Measurements from ENCODE around the gene CNTFR.

The CNTFR gene

DNA sequence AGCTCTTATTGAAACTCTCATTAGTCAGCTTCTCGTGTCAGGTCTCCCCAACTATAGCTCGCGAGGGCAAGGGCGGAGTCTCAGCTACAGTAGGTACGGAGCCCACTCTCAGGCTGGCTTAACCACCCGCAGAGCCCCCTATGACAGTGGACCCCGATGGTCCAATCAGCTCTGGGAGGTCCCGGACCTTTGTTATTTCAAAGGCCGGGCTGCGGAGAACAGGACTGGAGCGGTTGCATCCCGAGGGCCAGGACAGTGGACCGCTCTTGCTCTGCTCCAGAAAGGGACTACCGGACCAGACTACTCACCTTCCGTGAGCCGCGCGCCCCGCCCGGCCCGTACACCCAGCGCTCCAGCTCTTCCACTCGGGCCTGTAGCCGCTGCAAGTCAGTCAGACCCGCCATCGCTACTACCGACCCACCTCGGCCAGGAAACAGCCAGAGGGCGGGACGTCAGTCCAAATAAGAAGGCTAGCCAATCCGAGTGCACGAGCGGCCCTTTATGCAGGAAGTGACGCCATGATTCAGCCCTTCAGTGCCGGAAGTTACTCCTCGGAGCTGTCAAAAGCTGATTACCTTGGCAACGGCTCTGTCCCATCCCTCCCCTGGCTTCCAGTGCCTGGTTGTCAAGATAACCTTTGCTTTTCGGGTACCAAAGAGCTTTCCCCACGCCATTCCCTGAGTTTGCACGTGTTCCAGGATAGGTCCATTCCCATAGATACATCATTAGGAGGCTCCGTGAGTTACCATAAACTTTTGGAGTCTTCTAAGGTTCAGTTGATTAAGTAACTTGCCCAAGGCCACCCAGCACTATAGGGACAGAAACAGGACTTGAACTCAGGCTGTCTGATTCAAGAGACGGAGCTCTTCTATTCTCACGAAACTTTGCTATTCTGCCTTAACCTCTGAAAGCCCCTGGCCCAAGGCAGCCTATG, 30.8 kb upstream of the CNTFR start, which contains the start of gene DCTN3:
Gene DCTN3 (minus strand): TSS at position 435 of the 934 bp plus-strand sequence. CDS start 31 bp downstream, at position 404.
- peak; percentile 95 for DNase-seq

DNA sequence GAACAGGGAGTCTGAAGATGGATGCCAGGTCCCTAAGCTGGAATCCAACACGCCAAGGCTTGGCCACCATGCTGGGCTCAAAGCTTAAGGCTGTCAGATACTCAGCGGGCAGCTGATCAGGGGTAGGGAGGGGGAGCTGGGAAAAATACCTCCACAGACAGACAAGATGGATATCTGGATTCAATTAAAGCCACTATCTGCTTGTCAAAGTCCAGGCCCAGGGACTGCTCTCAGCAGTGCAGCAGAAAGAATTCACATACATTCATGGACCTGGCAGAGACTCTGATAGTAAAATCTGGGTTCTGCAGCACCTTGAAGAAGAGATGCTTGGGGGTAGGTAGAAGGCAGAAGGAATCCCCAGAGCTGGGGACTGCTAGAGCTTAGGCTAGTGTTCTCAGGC, 25.6 kb upstream of the CNTFR start:
- no peak for DNase-seq

DNA sequence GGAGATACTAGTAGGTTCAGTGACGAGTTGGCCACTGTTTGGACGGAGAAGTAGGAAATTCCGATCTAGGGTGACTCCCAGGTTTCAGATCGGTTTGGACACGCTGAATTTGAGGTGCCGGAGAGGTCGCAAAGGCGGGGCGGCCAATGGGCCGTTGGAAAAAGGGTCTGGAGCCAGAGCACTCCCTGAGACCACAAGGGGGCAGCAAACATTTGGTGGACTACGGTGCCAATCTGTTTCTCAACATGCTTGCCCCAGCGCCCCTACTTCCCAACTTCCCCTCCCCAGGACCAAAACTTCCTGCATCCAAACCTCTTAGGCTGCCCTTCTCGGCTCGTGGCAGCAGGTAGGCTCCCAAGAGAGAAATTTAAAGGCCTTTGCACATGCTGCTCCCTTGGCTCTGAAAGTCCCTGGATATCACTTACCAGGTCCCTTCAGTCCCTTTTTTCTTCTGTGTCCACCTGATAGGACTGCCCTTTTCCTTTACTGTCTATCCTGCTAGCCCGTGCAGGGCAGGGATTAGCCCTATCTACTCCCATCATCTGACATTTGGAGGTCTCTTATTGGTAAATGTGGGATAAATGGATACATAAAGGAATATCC, 23.4 kb upstream of the CNTFR start:
- peak; percentile 83 for DNase-seq

DNA sequence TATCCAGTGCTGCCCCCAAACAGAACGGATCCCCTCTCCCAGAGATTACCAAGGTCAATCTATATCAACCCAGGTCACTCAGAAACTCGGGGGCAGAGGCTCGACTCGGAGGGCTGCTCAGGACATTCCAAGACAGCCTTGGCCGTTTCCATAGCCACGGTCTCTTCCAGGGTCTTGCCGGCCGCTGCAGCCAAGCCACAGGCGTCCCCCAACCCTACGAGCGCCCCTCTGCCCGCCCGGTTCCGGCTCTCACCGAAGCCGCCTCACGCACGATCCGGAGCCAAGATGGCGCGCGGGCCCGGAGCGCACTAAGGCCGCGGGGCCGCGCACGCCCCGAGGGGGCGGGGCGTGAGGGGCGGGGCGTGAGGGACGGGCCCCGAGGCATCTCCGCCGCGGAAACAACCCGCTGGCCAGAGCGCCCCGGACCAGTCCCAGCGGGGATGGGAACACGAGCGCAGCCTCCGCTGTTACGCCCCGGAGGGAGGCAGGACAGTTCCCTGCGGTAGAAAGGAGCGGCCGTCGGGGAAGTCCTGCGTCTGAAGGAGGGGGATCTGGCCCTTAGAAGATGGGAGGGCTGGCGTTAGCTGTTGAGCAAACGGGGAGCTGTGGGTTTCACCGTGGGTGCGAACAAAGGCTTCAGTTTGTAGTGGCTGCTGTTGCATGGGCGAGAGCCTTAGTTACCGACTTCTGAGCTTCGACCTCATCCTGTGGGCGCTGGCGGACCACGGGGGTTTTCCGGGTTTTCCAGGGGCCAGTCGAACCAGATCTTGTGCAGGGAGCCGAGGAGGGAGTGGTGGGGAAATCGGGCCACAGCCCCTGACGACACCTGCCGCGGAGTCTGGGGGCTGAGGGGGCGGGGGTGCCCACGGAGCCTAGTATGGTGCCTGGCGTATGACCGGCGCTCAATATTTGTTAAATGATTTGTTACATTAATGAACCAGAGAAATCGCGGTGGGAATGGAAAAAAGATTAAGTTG, 22.6 kb upstream of the CNTFR start, which contains the start of gene RPP25L:
Gene RPP25L (minus strand): TSS at position 287 of the 977 bp plus-strand sequence. CDS start 801 bp downstream, outside the sequence.
- peak; percentile 93 for DNase-seq

DNA sequence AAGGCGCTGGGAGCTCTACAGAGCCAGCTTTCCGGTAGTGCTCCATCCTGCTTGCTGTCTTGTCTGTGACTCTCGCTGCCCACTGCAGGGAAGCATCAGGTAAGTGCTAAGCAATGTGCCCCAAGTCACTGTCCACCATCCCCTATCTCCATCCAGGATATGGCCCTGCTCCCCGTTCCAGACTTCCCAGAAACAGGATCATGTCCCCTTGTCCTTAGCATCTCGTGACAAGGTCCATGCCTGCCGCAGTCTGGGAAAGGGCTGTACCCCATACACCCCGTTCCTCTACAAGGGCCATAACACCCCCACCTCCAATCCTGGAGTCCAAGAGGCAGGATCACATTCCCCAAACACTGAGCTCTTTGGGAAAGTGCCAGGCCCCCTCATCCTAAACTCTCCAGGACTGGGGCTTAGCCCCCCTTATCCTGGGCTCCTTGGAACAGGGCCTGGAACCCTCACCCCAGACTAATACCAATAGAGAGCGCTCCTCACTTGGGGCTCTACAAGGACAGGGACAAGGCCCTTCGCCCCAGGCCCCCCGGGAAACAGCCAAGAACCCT, 21.8 kb upstream of the CNTFR start:
- no peak for DNase-seq

DNA sequence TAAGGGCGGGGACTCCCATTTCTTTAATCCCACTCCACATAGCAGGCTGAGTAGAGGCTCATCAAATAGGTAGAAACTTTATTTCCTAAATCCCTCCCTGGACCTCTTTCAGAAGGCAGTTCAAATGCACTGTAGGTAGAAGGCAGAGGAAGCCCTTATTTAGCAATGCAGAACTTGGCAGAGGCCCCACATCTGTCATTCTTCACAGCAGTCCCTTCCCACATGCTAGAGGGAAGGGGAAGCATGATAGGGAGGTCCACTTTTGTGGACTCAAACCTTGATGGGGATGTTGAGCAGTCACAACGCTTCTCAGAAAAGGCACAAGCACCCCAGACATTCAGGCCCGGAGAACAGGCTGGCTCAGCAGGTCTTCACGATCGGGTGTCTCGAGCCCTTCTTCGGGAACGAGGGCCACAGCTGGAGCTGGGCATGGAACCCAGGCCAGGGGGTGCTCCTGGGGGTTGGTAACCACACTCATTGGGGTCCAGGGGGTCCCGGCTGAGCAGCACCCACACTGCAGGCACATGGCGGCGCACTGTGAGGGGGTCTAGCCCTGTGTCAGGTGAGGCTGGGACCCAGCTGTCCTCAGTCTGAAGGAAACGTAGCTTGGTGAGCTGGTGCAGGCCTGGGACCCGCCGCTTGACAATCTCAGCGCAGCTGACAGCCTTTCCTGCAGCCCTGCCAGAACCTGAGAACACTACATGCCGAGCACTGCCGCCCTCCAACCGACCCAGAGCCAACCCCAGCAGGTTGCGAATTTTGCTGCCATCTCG, 21.1 kb upstream of the CNTFR start:
- no peak for DNase-seq

DNA sequence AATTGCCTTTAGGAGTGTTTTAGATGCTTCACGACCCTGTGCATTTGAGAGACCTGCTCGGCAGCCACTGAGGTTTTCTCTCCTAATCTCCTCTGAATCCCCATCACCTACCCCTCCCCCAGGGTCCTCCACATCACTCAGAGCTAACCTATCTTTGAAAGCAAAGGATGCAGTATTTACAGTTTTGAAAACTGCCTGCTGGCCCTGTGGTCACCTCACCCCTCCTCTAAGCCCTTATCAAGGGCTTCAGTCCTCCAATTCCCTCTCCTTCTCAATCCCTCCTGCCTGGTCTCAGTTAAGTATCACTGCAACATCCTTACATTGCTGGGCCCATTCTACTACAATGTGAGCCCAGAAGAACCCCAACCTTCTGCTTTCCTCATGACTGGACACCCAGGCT, 17.8 kb upstream of the CNTFR start:
- DNase-seq: no peak

DNA sequence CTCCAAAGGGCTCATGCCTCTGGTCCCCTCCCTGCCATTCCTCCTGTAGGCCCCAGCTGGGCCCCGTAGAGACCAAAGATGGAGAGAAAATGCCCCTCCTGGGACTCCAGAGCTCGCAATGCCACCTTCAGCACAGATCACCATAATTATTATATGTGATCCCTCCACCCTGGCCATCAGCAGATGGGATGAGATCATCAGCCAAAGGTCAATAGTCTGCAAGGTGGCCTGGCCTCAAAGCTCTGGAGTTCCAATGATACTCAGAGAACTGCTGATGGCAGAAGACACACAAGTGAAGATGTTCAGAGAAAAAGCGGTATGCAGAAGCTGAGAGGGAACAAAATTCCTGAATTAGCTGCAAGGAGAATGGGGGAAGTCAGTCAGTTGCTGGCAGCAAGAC, 17.4 kb upstream of the CNTFR start:
- no peak for DNase-seq

DNA sequence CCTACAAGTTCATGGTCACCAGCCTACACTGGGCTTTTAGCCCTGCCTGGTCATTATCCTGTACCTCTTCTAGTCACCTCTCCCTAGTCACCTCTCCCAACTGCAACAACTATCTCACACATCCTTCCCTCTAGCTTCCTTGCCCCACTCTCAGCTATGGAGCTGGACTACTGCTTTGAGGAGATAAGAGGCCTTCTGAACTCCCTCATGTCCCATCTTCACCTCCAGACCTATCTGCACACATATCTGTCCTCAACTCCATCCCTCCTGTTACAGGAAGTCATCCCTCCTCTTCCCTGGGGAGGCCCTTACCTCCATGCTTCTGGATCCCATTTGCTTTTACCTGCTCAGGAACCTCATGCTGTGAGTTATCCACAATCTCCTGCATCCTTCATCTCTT, 16.7 kb upstream of the CNTFR start:
- DNase-seq: no peak

DNA sequence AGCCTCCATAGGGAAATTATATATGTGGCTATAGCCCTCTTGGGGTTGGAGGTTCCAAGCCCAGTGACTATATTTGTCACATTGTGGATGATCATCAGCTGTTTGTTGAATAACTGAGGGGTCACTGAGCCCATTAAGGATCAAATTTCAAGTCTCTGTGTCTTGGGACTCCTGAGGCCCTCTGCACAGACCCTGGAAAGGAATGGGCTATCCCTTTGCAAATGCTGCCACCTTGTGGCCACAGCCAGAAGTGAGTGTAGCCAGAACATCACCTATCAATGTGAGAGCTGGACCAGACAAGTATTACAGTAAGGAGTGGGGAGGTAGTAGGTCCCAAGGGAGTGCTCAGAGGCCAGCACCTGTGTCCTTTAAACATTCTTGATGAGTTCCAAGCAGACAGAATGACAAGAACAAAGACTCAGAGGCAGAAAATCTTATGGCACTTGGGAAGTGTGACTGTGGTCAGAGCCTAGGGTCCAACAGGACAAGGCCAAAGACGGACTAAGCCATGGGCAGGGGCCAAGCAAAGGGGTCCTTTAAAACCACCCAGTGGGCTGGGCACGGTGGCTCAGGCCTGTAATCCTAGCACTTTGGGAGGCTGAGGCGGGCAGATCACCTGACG, 14.2 kb upstream of the CNTFR start:
- peak; percentile 84 for DNase-seq

DNA sequence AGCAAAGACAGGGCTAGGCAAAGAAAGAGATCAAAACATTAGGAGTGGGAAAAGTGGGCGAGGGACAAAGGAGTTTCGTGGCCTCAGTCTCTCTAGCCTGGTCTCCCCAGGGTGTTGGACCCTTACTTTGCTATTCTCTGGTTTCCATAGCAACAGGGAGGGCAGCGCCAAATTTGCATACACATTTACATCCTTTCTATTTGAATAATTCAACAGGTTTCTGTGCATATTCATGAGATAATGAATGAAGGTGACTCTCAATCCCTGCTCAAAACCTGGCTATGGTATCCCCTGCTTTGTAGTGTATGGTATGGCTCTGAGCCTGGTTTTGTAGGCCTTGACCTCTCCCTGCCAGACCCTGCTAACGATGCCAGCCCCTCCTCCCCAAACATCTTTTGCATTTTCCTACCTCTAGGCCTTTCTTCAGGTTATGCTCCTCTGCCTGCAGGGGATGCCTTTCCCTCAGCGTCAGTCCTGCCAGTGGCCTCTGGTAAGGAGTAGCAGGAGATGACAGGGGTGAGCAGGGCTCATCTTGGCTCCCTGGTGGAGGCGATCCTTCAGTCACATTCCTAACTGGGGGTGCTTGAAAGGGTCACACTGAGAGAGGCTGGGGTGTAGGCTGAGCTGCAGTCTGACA, 12.5 kb upstream of the CNTFR start:
- DNase-seq: no peak

DNA sequence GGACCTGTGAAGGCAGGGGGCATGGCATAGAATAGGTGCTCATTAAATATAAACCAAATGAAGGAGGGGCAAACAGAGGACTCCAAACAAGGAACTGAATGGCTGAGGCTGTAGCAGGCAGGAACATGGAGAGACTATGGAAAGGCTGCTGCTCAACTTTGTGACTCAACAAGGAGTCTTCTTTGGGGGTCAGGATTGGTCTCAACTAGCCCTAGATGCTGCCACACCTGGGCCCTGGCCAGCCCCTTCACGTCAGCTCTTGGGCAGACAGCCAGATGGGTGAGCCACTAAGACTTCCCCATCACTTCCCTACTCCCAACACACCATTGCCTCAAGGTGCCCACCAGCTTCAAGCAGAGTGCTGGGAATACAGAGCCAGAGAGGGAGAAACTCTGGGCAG, 11.4 kb upstream of the CNTFR start:
- no peak for DNase-seq

DNA sequence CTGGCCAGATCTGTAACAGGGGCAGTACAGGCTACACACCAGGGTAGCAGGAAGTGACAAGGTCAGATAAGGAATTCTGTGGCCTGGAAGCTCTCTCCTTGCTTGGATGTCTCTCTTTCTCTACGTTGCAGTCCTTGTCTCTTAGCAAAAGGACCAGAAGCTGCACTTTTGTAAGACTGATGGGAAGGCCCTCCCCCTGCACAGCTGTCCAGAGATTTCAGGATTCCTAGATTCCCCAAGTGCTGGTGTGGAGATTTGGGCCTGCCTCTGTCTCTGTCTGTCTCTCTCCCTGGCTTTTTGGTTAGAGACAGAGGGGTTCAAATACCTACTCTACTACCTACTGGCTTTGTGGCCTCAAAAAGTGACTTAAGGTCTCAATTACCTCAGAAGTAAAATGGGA, 10.0 kb upstream of the CNTFR start:
- DNase-seq: no peak

DNA sequence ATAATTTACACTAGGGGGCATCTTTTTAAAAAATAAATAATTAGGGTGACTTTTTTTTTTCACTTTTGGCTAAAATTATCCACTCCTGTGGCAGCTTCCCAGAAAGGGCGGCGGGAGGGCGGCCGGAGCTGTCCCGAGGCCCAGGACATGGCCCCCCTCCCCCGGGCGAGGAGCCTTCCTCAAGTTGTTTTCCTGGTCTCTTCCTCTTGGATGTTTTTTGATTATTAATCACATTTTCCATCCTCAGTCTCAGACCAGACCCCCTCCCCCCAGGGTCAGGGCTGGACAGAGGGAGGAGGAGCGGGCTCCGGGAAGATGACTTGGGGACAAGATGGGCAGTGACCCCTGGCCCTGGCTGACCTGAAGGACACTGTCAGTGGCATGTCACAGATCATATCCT, 4.7 kb upstream of the CNTFR start:
- DNase-seq: no peak

DNA sequence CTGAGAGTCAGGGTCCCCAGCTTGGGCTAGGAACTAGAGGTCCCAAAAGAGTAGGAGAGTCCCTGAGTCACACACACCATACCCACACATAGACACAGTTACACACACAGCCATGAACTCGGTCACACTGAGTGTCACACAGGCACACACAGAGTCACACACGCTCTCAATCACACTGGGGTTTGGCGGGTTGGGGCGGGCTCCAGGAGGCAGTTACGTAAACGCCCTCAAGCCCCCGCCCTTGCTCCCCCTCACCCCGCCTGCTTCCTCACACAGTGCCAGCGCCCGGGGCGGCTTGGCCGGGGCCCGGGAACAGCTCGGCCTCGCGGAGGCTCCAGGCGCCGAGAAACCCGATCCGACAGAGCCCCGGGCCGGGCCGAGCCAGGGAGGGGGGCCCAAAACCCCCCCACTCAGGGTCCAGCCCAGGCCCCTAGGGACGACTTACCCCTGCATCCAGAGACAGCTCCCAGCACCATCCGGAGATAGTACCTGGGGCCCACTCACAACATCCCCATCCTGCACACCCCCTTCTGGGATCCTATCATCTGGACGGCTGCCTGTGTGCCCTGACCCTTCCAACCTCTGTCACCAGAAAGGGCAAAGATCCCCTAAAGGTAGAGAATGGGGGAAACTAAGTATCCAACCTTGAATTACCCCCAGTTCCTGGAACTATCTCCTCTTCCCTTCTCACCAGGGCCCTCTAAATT, 3.5 kb upstream of the CNTFR start:
- DNase-seq: no peak

DNA sequence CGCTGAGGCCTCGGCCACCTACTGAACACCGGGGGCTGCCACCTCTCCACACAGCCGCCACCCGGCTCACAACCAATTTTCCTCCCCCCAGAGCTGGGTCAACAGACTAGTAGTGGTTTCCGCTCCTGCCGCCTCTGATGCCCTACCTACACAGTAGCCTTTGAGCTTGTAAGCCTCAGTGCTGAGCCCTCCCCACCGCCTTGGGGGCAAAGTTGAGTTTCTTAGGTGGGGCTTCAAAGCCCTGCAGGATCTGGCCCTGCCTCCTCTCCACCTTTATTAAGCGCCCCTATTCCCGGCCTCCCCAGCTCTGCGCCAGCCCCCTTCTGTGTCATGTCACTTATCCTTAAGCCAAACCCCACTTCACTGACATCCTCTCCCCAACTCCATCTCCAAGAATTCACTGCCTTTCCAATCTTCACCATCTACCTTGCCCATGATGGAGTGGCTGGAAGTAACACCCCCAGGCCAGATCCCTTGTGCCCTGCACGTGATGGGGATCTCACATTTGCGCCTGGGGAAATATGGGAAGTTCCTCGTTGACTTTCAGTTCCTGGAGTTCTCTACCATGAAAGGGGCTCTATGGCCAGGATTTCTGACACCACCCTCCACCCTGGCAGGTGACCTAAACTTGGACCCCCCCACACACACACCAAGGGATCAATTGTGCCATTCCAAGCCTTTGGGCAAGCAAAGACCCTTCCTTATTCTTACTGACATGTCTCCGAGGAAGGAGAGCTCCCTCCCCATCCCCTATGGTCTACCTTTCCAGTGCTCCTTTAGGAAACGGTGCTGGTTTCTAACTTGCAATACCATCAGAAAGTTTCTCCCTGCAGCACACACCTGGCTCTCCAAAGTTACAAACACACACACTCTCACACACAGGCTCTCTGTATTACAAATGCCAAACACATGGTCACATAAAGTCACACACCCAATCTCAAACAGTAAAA, 2.7 kb upstream of the CNTFR start:
- DNase-seq: no peak

DNA sequence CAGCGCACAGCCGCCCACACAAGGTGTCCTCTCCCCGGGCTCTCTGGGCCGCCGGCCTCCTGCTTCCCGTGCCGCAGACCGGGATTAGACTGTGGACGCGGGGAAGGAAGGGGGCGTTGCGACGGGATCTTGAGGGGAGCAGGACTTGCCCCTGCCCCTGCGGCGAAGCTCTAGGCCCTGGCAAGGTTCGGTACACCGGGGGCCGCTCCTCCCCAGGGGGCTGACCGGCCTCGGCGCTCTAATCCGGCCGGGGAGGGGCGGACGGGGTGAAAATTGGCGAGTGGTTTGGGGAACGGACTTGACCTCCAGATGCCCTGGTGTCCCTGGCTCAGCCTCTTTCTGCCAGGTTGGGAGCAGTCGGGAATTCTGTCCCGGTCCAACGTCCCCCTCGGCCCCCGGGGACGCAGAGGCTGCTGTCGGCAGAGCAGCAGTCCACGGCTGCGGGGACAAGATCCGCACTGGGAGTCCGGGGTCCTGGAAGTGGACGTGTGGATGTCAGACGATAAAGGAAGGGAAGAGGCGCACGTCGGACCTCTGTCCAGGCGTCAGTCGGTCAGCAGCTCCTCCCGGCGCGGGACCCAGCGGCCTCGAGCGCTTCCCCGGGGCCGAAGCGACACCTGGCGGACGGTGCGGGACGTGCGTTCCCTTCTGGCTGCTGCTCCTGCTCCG, 1.9 kb upstream of the CNTFR start:
- DNase-seq: peak; percentile 100
